GM12875 (cell line): ENCODE results near the gene SLC39A11.
A peak's percentile ranks its signal among the peaks of the same experiment; 100 is the strongest.

Experiments
- H3K4me3 ChIP-seq: one replicate; pipeline ENCODE4 v1.5.1; 2011; ENCODE audit warnings: low read depth, low read length, control low read depth
- TF ChIP-seq, protein P1 (sequence below): IDR thresholded peaks from 2 replicates; pipeline ENCODE4 v1.5.1; 2011; ENCODE audit warnings: low read depth, mild to moderate bottlenecking, control low read depth, inconsistent platforms, low read length, moderate library complexity, borderline replicate concordance; ENCODE audit not compliant: insufficient read depth

SLC39A11 gene

DNA sequence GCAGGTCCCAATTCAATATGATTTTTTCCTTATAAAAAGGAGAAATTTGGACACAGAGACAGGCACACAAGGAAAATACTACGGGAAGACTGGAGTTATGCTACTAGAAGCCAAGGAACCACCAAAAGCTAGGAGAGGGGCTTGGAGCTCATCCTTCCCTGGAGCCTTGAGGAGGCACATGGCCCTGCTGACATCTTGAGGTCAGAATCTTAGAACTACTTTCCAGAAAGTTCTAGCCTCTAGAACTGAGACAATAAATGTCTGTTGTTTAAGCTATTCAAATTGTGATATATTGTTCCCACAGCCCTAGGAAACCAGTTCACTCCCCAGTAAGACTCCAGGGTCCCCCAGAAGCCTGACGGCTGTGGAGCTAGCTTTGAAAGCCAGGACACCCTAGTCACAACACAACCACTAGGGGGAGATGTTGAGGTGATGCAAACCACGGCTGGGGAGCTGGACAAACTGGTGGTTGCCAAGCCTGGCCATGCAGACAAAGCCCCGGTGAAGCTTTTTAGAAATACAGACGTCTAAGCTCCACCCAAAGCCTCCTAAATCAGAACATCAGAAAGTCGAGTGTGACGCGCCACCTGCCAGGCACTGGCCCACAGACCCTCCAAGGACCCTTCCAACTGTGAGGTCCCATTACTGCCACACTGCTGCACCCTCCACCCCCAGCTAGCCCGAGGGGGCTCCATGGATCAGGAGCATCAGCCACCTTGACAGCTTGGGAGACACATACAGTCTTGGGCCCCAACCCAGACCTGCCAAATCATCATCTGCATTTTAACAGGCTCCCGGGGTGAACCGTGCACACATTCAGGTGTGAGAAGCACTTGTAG is 106.4 kb downstream of the SLC39A11 start:
- no peak overlapping the region for H3K4me3 ChIP-seq
- TF ChIP-seq, protein P1, sequence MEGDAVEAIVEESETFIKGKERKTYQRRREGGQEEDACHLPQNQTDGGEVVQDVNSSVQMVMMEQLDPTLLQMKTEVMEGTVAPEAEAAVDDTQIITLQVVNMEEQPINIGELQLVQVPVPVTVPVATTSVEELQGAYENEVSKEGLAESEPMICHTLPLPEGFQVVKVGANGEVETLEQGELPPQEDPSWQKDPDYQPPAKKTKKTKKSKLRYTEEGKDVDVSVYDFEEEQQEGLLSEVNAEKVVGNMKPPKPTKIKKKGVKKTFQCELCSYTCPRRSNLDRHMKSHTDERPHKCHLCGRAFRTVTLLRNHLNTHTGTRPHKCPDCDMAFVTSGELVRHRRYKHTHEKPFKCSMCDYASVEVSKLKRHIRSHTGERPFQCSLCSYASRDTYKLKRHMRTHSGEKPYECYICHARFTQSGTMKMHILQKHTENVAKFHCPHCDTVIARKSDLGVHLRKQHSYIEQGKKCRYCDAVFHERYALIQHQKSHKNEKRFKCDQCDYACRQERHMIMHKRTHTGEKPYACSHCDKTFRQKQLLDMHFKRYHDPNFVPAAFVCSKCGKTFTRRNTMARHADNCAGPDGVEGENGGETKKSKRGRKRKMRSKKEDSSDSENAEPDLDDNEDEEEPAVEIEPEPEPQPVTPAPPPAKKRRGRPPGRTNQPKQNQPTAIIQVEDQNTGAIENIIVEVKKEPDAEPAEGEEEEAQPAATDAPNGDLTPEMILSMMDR: peak; percentile 91

- H3K4me3 ChIP-seq: no peak overlapping the region
Measured at GRCh38 chr17:72984926-72985325, 107.6 kb downstream of the SLC39A11 start.

GRCh38 chr17:72984145-72984925 is 108.2 kb downstream of the SLC39A11 start:
- TF ChIP-seq, protein P1: no peak
- no peak overlapping the region for H3K4me3 ChIP-seq

More at GRCh38 chr17:72984926-72985325, 107.6 kb downstream of the SLC39A11 start:
- TF ChIP-seq, protein P1: no peak

DNA sequence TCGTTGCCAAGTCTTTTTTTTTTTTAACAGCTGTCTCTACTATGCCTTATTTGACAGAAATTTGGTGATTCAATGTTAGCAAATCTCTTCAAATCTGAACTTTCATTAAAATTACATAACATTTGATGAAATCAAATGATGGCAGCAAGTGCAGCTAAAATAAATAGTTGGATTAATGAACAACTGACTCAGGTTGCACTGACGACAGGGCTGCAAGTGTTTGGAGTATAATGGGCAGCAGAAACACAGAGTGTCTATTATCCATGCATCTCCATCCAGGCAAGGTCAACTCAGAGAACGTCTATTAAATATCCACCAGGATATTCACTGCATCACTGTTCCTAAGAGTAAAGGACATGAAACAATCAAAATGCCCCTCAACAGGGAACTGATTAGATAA is 109.8 kb downstream of the SLC39A11 start:
- no peak overlapping the region for H3K4me3 ChIP-seq
- TF ChIP-seq, protein P1: no peak

- H3K4me3 ChIP-seq: no peak overlapping the region
- TF ChIP-seq, protein P1: no peak
Measured at GRCh38 chr17:72978593-72979218, 113.8 kb downstream of the SLC39A11 start.

GRCh38 chr17:72977771-72978417 is 114.6 kb downstream of the SLC39A11 start:
- no peak overlapping the region for H3K4me3 ChIP-seq
- TF ChIP-seq, protein P1: no peak
